ENCODE measurements around the gene TIPARP.

Gene TIPARP

DNA sequence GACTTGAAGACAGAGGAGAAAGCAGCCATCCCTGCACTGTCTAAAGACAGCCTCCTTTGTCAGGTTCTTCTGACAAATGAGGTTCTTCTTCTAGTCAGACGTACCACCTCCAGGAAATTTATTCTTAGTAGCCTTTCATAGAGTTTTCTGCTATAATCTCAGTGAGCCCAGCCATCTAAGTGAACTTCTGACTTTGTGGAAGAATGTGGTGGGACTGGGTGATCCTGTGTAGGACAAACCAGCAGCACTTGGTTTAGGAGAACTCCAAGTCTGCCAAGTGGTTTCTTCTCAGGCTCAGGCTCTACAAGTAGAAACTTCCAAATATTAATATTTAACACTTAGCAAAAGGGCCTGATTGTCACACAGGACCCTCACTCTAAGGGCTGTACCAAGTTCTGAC is 52.1 kb downstream of the TIPARP start:
- no peak overlapping the region for H3K4me3 ChIP-seq (ENCODE audit: low read depth, low read length)
- in situ Hi-C loops (cut with HindIII; ENCODE audit: low sequenced_read_pairs): no loop called here
- DNase-seq (ENCODE audit: low read depth, low spot score): no peak
- no peak for TF ChIP-seq CTCF (IDR thresholded peaks at IDR 0.05; ENCODE audit: low read depth, low read length)

- no peak overlapping the region for H3K4me3 ChIP-seq (ENCODE audit: low read depth, low read length)
- in situ Hi-C loops (cut with HindIII; ENCODE audit: low sequenced_read_pairs): no loop called here
- DNase-seq (ENCODE audit: low read depth, low spot score): no peak
- no peak for TF ChIP-seq CTCF (IDR thresholded peaks at IDR 0.05; ENCODE audit: low read depth, low read length)
Observed at GRCh38 chr3:156727519-156728205, 53.3 kb downstream of the TIPARP start.

- no peak for TF ChIP-seq CTCF (IDR thresholded peaks at IDR 0.05; ENCODE audit: low read depth, low read length)
- no peak overlapping the region for H3K4me3 ChIP-seq (ENCODE audit: low read depth, low read length)
- peak; percentile 29 for DNase-seq (ENCODE audit: low read depth, low spot score)
- in situ Hi-C loops (cut with HindIII; ENCODE audit: low sequenced_read_pairs): no loop called here
Observed at GRCh38 chr3:156728267-156728985, 54.0 kb downstream of the TIPARP start.

DNA sequence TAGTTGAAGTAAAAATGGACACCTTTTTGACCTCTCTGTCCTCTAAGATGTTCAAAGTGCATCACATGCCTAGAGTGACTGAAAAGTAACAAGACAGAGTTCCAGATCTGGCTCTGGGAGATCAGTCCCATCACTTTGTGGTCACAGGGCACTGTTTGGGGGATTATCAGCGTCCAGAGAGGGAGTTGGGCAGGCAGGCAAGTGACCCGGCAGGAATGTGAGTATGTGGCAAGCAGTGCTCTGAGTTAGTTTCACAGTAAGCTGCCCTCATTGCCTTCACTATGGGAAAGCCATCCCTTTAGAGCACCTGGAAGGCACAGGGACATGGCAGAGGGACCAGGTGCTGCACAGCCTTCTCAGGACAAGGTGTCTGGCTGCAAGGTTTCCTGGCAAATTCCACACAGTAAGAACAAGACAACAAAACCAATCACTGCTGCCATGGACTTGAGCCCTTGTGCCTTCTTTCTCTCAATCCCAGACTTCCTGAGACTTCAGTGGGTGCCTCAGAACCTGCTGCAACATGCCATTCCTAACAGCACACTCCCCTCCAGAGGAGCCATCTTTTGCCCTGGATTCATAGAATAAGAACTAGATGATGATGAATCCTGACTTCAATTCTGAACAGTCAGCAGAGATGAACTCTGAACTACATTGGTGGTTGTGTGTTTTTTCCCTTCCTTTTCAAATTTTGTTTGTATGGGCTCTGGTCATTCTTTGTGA is 55.2 kb downstream of the TIPARP start:
- no peak for DNase-seq (ENCODE audit: low read depth, low spot score)
- TF ChIP-seq CTCF (IDR thresholded peaks at IDR 0.05; ENCODE audit: low read depth, low read length): no peak
- in situ Hi-C loops (cut with HindIII; ENCODE audit: low sequenced_read_pairs): no loop called here
- H3K4me3 ChIP-seq (ENCODE audit: low read depth, low read length): no peak overlapping the region

DNA sequence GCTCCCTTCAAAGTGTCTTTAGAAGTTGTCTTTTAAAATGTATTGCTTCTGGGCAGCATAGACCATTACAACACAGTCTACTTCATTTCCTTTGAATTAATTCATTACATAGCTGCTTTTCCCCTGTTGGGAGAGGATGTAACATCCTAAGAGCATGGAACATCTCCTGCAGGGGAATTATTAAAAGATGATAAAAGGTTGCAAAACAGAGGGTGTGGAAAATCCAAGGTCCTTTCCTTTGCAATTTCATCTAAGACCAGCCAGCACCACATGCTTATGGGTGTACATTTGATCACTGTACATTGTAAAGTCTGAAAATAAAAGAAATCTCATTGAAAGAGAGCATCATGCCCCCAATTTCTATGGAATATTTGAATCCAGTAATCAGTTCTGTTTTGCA is 57.4 kb downstream of the TIPARP start:
- TF ChIP-seq CTCF (IDR thresholded peaks at IDR 0.05; ENCODE audit: low read depth, low read length): no peak

DNA sequence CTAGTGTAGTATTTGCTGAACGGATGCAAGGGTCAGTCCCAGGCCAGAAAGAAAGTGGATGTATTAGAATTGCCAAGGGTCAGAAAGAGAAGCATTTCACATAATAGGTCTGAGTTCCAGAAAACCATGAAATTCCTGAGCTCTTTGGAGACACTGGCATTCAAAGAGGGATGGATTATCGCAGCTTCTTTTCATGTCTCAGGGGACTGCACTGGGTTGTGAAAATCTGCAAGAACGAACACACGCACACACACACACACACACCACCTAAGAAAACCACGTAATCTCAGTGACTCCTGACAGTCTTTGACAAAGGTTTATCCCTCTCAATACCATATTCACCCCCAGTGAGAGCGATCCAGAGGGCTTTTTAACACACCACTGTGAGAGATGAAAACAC is 57.9 kb downstream of the TIPARP start:
- in situ Hi-C loops (cut with HindIII; ENCODE audit: low sequenced_read_pairs): no loop called here
- DNase-seq (ENCODE audit: low read depth, low spot score): no peak
- TF ChIP-seq CTCF (IDR thresholded peaks at IDR 0.05; ENCODE audit: low read depth, low read length): no peak
- H3K4me3 ChIP-seq (ENCODE audit: low read depth, low read length): no peak overlapping the region

More for the DNA sequence above, 57.4 kb downstream of the TIPARP start:
- DNase-seq (ENCODE audit: low read depth, low spot score): no peak
- no peak overlapping the region for H3K4me3 ChIP-seq (ENCODE audit: low read depth, low read length)
- in situ Hi-C loops (cut with HindIII; ENCODE audit: low sequenced_read_pairs): no loop called here
